ENCODE results near the gene RRP1. TPM values are rescaled to one million over a fixed set of nuclear protein-coding genes. Genes with fewer than 3 reads are reported as not detected.

Gene RRP1
- polyA plus RNA-seq, 2 of the 4 experiments (the other 2 are of a cell fraction): 15.4 to 29.5 TPM

- no peak for TF ChIP-seq HMGXB4 (CRISPR knock-in tag; IDR thresholded peaks at IDR 0.05; ENCODE audit: borderline replicate concordance)
- TF ChIP-seq NR3C1 (IDR thresholded peaks at IDR 0.05): no peak
- no peak for TF ChIP-seq HOXA7 (CRISPR knock-in tag; IDR thresholded peaks at IDR 0.05)
Measured at GRCh38 chr21:43781846-43782245, 7.5 kb upstream of the RRP1 start (continued).

- Histone ChIP-seq H3K4me3 (no peak overlapping the region), H3K27ac (no peak overlapping the region)
Measured at GRCh38 chr21:43782431-43783097, 6.8 kb upstream of the RRP1 start.

GRCh38 chr21:43783098-43783700, 6.2 kb upstream of the RRP1 start:
- POLR2A ChIA-PET: no interaction called here

More at GRCh38 chr21:43782431-43783097, 6.8 kb upstream of the RRP1 start:
- DNase-seq (ENCODE audit: low read depth in 1 of 2, low spot score in 1 of 2): no peak
- ChIA-PET CTCF (no interaction called here), POLR2A (no interaction called here)
- Histone ChIP-seq H3K4me1 (peaks cover 14% of the 10 kb centered on the region; the same call in 2 of the 3 replicates), H3K9me3 (no peaks in the 10 kb centered on the region), H3K4me2 (peak overlapping the region; percentile 28; the same call in 1 of the 3 replicates)
- FAIRE-seq: no peak
- no peak for ATAC-seq
- WGBS (ENCODE audit: missing lambda C conversion rate): 70% methylated on average over 5 of the region's 5 CpGs
- TF ChIP-seq KDM5A (IDR thresholded peaks at IDR 0.05) (no peak), JUNB (IDR thresholded peaks at IDR 0.05) (no peak), EHF (CRISPR knock-in tag; IDR thresholded peaks at IDR 0.05) (no peak), FOSL2 (IDR thresholded peaks at IDR 0.05) (no peak), FOSL2 (CRISPR knock-in tag; IDR thresholded peaks at IDR 0.05) (0 out of 2 replicates have a peak, but pooled peaks have one; percentile 25), FOXS1 (CRISPR knock-in tag; IDR thresholded peaks at IDR 0.05) (no peak), PHF8 (IDR thresholded peaks at IDR 0.05; ENCODE audit: borderline replicate concordance, low read depth) (no peak)

More at GRCh38 chr21:43783098-43783700, 6.2 kb upstream of the RRP1 start:
- ATAC-seq (peak in 1 of 2 experiments; percentile 15; a peak in 1 of 6 replicates), DNase-seq (ENCODE audit: low read depth in 1 of 2, low spot score in 1 of 2) (no peak), FAIRE-seq (no peak)
- no peak overlapping the region for H3K27ac ChIP-seq
- H3K4me3 ChIP-seq: no peak overlapping the region
- H3K4me1 ChIP-seq: peaks cover 14% of the 10 kb centered on the region; the same call in 2 of the 3 replicates
- CTCF ChIA-PET: no interaction called here
- 62% methylated on average over 13 of the region's 17 CpGs for WGBS (ENCODE audit: missing lambda C conversion rate)
- H3K4me2 ChIP-seq: peak overlapping the region; percentile 28; the same call in 1 of the 3 replicates
- no peak for TF ChIP-seq BCL3 (IDR thresholded peaks at IDR 0.05)
- TF ChIP-seq TFCP2L1 (CRISPR knock-in tag; IDR thresholded peaks at IDR 0.05): no peak
- TF ChIP-seq ELK1 (IDR thresholded peaks at IDR 0.05; ENCODE audit: low read depth, low read length): no peak
- TF ChIP-seq MAFK (IDR thresholded peaks at IDR 0.05; ENCODE audit: partially characterized antibody): peak; percentile 2
- no peak for TF ChIP-seq PHF8 (IDR thresholded peaks at IDR 0.05; ENCODE audit: borderline replicate concordance, low read depth)
- no peak for TF ChIP-seq BHLHE40 (IDR thresholded peaks at IDR 0.05; ENCODE audit: low read depth, low read length)
- TF ChIP-seq RFX5 (IDR thresholded peaks at IDR 0.05): no peak
- no peak for TF ChIP-seq NFE2L2 (conservative IDR thresholded peaks at IDR 0.05; ENCODE audit: low read length)
- no peak for TF ChIP-seq JUN (IDR thresholded peaks at IDR 0.05)
- TF ChIP-seq EP300 (IDR thresholded peaks at IDR 0.05): no peak
- TF ChIP-seq PBX3 (IDR thresholded peaks at IDR 0.05): no peak
- TF ChIP-seq CEBPB (IDR thresholded peaks at IDR 0.05): peak in 1 of 2 experiments; percentile 25; a peak in 1 of 4 replicates
- TF ChIP-seq HES2 (IDR thresholded peaks at IDR 0.05): no peak
- no peak for TF ChIP-seq POLR2AphosphoS2 (conservative IDR thresholded peaks at IDR 0.05; ENCODE audit: low read length)
- TF ChIP-seq REST (IDR thresholded peaks at IDR 0.05): no peak
- H3K9me3 ChIP-seq: no peaks in the 10 kb centered on the region
